Hepatocyte (in vitro differentiated cells): ENCODE measurements around the gene SLC15A5.

Source experiments
- CTCF ChIP-seq: fragments of 200-600 bp; sonication (generic); IDR thresholded peaks from 2 replicates; pipeline ENCODE4 v1.5.1; 2016; ENCODE audit warnings: antibody characterized with exemption, mild to moderate bottlenecking; ENCODE audit not compliant: poor library complexity
- EZH2 ChIP-seq: fragments of 200-600 bp; sonication (generic); IDR thresholded peaks from 2 replicates; pipeline ENCODE4 v1.6.1; 2016; ENCODE audit warnings: antibody characterized with exemption, mild to moderate bottlenecking, borderline replicate concordance
- EZH2phosphoT487 ChIP-seq: fragments of 200-600 bp; sonication (generic); IDR thresholded peaks from one replicate; pipeline ENCODE4 v1.6.1; 2018; ENCODE audit warnings: antibody characterized with exemption, mild to moderate bottlenecking, low read depth, moderate library complexity; ENCODE audit not compliant: unreplicated experiment, severe bottlenecking

- no peak for TF ChIP-seq CTCF
- TF ChIP-seq EZH2phosphoT487 = no peak
- TF ChIP-seq EZH2 = no peak
Measured at GRCh38 chr12:16171348-16171747, 106.1 kb downstream of the SLC15A5 start.
